HG03025 (cell line): ENCODE data around the gene SLIT3.
"Not testable (repeated sequence)": the region's sequence is repeated elsewhere in the genome, so short reads cannot be mapped to it uniquely, and the experiment has no call there.

Experiments used
- ATAC-seq: cut with Tn5 transposase; IDR thresholded peaks from one replicate; pipeline ENCODE4 v1.9.1; 2021; ENCODE audit warnings: mild to moderate bottlenecking, moderate library complexity; ENCODE audit not compliant: unreplicated experiment, low FRiP score

The SLIT3 gene

DNA sequence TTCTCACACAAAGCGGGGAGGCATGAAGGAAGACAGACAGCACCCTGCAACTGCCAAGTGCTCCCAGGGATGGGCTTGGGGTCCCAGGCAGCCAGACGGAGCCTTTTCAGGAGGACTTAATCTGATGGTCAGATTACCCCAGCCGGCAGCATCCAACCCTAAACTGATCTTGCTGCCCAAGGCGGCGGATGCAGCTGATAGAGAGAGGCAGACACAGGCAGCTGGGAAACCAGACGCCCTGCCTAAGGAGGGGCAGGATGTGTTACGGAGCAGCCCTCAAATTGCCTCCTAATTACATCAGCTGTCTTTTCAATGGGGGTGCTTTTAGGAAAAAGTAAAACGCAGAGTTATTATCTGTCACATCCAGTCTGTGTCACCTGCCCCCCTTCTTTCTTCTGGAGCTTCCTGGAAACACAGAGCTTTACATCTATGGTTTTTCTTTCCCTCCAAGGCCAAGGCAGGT is 530.9 kb downstream of the SLIT3 start:
- no peak for ATAC-seq

DNA sequence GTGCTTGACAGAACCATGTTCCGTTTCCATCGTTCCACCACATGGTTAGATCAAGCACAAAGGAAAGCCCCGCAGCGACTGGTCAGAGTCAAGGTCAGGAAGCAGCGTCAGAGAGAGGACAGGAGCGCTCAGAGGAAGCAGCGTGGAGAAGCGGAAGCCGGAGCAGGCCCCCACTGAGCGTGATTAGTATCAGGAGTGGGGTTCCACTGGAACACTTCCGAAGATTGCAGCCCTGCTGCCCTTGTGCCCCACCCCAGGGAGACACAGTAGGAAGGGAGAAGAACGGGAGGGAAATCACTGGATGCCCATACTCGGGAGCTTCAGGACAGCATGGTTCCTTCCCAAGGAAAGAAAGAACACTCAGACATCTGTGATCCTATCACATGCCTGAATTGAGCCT is 532.8 kb downstream of the SLIT3 start:
- ATAC-seq: no peak

DNA sequence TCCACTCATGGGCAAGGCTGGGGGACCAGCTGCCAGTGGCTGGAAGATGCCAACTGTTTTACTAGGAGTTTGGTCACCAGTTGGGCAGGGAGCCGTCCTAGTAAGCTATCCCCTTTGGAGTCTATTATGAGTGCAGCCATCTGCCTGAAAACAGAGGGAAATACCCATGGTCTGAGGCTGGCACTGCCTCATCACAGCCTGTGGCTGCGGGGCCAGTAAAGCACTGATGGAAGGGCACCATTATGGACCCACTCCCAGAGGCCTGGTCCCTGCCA is 534.6 kb downstream of the SLIT3 start:
- no peak for ATAC-seq

DNA sequence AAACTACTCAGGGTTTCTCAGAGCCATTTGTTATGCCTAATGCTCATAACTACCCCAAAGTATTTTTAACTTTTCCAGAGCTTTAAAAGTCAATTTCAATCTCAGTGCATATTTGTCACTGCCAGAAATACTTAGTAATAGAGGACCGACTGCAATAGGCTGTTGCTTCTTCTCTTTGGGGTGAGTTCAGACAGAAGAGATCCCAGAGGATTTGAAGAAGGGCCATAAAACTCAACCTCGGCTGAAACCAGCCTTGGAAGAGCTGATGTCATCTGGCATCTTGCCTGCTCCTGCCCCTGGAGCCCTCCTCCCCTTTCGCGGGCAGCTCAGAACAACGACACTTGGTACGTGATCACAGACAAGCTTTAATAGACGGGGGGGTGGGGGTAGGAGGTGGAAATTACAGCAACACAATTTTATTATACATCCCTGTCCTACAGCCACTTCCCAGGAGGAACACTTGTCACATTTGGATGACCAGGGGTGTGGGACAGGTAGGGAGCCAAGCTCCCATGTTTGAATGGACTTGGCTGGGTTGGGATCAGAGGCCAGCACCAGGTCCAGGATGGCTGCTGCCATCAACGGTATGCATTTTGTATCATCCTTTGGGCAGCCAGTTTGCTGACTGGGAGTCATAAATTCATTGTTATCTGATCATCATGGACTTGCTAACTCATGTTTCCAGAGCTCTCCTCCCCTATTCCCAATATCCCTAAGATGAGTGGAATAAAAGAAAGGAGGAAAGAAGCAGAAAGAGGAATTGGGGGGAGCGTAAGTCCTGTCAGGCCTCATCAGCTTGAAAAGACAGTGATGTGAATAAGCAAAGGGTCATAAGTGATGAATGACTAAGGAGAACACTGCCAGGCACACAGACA is 535.2 kb downstream of the SLIT3 start:
- no peak for ATAC-seq

DNA sequence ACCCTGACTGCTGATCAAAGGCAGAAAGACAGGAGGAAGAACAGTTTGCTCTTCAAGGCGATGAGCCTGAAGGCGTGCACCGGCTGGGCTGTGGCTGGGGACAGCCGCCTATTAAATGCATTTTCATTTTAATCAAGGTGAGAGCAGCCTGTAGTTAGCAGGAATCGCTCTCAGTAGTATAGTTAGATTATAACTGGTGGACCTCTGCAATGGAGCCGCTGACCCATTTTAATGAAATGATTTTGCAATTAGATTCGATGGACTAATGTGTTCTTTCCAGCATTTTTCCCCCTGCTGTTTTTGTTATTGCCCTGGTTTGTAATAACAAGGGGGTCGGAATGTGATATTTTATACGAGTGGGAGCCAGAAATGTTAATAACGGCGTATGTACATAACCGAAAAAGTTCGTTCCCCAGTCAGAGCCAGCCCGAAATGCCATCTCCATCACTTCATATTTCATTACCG is 535.8 kb downstream of the SLIT3 start:
- ATAC-seq: no peak

DNA sequence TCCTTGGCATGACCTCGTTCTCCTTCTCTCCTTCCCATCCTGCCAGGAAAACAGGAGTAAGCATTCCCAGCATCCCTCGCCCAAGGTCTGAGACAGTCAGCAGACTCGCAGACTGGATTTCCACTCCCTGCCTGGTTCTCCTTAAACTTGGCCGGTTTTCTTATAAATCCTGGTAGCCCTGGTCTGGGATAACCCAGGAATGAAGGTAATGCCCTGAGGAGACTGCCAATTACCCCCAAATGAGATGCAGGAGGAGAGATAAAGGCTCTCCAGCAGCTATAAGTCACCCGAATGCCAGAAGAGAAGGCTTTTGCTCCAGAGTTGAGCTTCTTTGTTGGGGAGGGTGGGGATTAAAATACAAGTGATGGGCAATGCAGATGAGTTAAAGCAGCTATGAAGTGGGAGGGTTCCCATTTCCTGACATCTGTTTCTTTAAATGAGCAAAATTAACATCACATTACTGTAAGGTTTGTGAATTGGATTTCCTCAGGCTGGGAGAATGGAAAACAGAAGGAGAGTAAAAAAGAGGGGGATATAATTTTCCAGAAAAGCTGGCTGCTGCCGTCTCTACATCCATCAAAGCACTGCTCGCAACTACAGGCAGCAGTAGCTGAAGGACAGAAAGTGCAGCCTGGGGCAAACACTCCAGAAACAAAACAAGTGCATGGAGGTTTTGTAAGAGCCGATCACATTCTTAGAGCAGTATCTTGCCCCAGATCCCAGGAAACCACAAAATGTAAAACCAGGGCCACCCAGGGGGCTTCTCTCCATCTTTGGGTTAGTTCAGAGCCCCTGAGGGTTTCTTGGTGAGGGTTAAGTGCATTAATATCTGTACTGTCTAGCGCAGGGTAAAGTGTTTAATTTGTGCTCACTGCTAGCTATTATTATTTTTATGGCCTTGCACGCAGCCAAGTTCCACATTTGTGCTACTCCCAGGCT is 544.2 kb downstream of the SLIT3 start:
- no peak for ATAC-seq

DNA sequence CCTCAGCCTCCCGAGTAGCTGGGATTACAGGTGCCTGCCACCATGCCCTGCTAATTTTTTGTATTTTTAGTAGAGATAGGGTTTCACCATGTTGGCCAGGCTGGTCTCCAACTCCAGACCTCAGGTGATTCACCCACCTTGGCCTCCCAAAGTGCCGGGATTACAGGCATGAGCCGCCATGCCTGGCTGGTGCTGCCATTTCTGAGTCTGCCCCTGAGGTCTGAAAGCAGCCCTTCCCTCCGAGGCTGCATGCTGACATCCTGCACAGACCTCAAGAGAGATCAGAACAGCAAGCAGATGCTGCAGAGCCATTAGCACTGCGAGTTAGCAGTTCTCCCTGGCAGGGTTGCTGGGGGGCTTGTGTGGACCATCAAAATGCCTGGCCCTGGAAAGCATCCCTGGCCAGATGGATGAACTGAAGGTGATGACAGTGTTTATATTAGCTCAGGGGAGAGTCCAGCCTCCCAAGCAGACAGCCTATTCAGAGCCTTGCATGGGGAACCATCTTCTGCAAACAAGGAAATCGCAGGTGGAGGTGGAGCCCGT is 545.3 kb downstream of the SLIT3 start:
- no peak for ATAC-seq

DNA sequence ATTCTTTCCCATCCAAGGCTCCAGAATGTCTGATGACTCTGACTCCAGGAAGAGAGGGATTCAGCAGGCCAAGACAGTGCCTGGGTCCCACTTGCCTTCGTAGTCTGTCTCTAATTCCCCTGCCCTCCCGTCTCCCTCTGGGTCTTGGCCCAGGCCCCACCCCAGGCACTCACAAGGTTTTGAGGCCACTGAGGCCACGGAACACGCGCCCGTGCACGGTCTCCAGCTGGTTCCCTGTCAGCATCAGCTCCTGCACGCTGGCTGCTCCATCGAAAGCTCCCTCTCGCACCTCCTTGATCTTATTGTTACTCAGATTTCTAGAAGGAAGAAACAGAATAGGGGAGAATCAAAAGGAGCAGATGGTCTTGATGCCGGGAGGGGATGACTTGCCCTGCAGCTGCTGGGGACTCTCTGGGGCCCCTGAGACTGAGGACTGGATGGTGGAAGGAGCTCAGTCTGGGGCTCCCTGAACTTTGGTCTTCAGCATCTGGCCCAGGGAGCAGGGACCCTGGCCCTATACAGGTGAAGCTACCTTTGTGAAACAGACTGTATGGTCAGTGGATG is 547.2 kb downstream of the SLIT3 start:
- no peak for ATAC-seq

DNA sequence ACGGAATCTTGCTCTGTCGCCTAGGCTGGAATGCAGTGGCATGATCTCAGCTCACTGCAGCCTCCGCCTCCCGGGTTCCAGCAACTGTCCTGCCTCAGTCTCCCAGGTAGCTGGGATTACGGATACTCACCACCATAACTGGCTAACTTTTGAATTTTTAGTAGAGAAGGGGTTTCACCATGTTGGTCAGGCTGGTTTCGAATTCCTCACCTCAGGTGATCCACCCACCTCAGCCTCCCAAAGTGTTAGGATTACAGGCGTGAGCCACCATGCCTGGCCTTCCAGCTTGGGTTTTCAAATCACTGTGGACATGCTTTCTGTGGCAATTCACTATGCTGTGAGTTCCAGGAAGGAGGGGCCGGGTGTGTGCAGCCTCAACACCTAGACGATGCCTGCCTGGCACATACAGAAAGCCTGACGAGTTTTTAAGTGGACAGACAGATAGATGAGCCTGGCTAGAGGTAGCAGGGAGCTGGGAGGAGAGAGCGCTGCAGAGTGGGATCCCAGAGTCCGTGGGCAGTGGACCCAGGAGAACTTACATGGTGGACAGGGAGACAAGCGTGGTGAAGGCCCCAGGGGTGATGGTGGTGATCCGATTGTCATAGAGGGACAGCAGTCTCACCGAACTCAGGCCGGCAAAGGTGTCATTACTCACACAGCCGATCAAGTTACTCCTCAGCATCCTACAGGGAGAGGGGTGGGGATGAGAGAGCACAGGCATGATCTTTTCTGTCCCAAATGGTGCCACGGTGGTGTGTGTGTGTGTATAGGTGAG is 548.3 kb downstream of the SLIT3 start:
- ATAC-seq: no peak

DNA sequence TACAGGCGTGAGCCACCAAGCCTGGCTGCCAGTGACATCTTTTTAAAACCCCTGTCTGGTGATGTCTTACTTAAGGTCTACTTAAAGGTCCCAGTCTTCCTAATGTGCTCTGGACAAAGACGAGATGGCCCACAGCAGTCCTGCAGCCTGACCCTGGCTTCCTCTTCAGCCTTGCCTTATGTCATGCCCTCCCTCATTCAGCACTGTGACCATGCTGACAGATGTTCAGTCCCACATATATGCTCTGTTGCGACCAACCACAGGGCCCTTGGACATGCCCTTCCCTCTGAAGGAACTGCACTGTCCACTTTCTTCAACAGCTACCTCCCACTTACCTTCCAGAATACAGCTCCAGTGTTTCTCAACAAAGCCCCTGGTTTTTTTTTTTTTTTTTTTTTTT is 548.9 kb downstream of the SLIT3 start:
- ATAC-seq: no peak

DNA sequence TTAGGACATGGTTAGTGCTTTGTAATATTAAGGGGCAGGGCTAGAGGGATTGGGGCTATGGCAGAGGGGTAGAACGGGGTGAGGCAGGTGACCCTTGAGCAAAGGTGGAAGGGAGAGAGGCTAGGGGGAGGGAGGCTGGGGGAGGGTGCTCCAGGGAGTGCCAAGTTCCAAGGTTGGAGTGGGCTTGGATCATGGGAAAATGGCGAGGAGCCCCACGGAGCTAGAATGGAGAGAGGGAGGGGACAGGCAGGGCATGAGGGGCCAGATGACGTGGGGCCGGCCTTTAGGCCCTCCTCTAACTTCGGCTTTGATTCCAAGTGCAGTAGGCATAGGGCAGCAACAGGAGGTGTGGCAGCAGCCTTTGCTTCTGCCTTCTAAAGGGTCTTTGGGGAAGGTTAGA is 550.0 kb downstream of the SLIT3 start:
- no peak for ATAC-seq

DNA sequence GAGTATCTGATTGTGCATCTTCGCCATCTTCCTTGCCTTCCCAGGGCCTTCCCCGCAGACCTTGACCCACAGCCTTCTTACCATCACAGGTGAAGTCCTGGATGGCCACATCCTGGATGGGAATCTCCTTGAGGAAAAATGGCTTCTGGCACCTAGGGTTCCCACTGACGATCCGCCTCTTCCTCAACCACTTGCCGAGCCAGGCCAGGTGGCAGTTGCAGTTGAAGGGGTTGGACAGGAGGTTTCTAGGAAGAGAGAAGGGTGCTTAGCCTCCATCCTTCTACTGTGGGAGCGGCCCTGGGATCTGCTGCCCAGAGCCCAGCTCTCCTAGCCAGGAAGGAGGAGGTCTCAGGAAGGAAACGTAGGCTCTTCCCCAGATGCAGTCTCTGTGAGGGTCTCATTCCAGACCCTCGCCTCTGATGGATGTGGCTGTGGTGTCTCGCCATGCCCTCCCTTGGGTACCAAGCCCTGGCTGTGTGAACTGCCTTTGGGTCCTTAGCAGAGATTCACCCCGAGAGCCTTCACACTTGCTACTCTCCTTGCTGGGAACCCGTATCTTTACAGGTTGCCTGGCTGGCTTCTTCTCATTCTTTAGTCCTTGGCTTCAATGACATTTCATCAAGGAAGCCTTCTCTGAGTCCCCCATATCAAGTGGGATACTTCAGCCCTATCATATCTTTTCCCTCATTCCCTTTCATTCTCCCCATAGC is 551.4 kb downstream of the SLIT3 start:
- ATAC-seq: no peak

DNA sequence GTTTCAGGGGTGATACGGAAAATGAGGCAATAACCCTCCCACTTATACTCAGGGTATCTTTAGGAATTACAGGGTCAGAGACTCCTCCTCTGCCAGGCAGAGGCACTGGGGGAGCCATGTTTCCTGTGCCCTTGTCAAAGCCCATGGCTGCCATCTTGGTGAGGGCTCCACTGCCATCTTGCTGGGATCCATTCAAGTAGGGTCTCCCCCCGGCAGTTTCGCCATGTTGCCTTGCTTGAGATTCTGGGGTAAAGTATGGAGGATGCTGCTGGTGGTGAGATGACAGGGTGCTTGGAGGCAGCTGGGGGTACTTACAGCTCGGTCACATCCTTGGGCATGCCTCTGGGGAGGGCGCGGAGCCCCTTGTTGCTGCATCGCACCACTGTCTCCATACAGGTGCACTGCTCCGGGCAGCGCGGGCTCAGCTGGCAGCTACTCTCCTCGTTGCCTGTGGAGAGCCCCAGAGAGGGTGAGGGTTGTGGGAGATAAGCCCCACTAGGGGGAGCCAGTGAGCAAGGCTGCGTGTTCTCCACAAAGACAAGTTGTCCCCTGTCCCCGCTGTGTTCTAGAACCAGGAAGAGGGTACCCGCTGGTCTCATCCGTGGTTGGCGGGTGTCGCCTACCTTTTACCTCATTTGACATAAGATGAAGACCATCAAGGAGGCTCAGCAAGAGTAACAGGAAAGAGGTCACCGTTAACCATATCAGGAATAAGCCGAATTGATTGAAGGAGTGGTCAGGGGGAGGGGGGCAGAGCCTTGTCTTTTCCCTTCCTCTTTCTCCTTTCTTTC is 552.8 kb downstream of the SLIT3 start:
- no peak for ATAC-seq

DNA sequence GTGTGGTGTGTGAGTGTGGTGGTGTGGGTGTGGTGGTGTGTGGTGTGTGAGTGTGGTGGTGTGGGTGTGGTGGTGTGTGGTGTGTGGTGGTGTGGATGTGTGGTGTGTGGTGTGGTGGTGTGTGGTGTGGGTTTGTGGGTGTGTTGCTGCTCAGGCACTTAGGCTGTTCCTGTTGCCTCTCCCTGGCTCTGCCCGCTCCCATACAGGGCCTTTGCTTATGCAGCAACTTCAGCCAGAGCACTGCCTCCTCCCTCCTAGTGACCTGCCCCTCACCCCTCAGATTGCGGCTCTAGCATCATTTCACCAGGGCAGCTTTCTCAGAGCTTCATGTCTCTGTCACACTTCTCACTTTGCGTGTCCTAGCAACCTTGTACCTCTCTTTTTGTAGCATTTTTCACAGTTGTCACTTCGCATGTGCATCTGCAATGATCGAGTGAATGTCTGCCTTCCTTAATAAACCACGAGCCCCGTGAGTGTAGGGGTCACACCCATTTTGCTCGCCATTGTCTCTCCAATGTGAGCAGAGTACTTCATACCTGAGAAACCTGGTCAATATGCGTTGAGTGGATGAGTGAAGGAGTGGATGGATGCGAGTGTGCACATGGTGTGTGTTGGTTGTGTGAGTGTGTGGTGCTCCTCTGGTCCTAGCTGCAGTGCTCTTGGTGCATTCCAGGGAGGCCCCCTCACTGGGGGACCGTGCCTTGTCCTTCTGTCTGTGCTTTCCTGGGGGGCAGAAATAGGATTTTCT is 553.9 kb downstream of the SLIT3 start:
- ATAC-seq: no peak

DNA sequence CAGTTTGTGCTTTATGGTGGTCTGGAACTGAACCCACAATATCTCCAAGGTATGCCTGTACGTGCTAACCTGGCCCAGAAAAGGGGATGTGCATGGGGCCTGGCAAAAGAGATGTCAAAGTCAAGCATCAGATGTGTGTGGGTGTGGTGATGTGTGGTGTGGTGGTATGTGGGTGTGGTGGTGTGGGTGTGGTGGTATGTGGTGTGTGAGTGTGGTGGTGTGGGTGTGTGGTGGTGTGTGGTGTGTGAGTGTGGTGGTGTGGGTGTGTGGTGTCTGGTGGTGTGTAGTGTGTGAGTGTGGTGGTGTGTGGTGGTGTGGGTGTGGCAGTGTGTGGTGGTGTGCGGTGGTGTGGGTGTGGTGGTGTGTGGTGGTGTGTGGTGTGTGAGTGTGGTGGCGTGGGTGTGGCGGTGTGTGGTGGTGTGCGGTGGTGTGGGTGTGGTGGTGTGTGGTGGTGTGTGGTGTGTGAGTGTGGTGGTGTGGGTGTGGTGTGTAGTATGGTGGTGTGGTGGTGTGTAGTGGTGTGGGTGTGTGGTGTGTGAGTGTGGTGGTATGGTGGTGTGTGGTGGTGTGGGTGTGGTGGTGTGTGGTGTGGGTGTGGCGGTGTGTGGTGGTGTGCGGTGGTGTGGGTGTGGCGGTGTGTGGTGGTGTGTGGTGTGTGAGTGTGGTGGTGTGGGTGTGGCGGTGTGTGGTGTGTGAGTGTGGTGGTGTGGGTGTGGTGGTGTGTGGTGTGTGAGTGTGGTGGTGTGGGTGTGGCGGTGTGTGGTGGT is 554.6 kb downstream of the SLIT3 start:
- ATAC-seq: not testable (repeated sequence)

DNA sequence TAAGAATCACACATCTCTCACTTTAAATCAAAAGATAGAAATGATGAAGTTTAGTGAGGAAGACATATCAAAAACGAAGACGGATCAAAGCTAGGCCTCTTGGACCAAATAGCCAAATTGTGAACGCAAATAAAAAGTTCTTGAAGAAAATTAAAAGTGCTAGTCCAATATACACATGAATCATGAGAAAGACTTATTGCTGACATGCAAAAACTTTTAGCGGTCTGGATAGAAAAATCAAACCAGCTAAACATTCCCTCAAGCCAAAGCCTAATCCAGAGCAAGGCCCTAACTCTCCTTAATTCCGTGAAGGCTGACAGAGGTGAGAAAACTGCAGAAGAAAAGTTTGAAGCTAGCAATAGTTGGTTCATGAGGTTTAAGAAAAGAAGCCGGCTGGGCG is 557.3 kb downstream of the SLIT3 start:
- no peak for ATAC-seq

DNA sequence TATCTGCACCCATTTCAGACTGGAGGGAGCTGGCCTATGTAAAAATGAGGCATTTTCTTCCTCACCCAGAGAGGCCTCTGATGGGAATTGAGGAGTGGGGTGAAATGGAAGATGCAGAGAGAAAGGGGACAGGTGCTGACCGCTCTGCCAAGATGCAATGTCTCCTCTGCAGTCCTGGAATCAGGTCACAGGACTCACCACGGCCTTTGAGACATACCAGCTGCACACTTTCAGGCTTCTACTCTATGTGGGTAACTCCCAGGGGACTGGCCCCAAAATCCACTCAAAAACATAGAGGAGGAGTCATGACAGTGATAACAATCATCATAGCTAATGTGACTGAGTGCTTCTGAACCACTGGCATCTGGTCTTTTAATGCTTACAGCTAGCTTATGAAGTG is 558.6 kb downstream of the SLIT3 start:
- not testable (repeated sequence) for ATAC-seq
